Body of pancreas (tissue), 4 donors: Measurements from ENCODE around the gene DCTN1. TPM values are rescaled to one million over a fixed set of nuclear protein-coding genes. Genes with fewer than 3 reads are reported as not detected.

Experiments
- ATAC-seq: fragments of 150-250 bp; one replicate; pipeline ENCODE4 v1.9.1; 2016
- DNase-seq, 4 donors: peaks; one replicate each; pipeline ENCODE4 v3.0.0-alpha.2; 2019
- H3K27ac ChIP-seq, 4 donors: fragments of 200-600 bp; sonication (generic); 1 replicate in 3 of 4; 2 replicates in 1 of 4; pipeline versions ENCODE4 v1.5.1 to v1.6.1; 2016 to 2019; ENCODE audit warnings: mild to moderate bottlenecking in 1 of 4, mixed read lengths in 1 of 4, moderate library complexity in 1 of 4
- H3K27me3 ChIP-seq, 2 donors: fragments of 200-600 bp; sonication (generic); one replicate each; pipeline ENCODE4 v1.6.0; 2016; ENCODE audit warnings: mild to moderate bottlenecking in 1 of 2
- H3K36me3 ChIP-seq, 2 donors: fragments of 200-600 bp; sonication (generic); replicated peaks in 1 of 2; 2 replicates each; pipeline ENCODE4 v1.5.1; 2016; ENCODE audit warnings: low read depth in 2 of 2; ENCODE audit not compliant: insufficient read depth in 1 of 2
- H3K4me1 ChIP-seq: fragments of 200-600 bp; sonication (generic); one replicate; pipeline ENCODE4 v1.6.0; 2016
- H3K4me3 ChIP-seq, 2 donors: fragments of 200-600 bp; sonication (generic); 1 replicate in 1 of 2; 2 replicates in 1 of 2; pipeline ENCODE4 v1.5.1; 2016 to 2019
- H3K9me3 ChIP-seq, 3 donors: fragments of 200-600 bp; sonication (generic); 1 replicate in 2 of 3; 2 replicates in 1 of 3; pipeline ENCODE4 v1.5.1; 2016
- POLR2A ChIP-seq, 3 donors: fragments of 450-650 bp; IDR thresholded peaks; one replicate each; pipeline ENCODE4 v1.6.1; 2016; ENCODE audit warnings: antibody characterized with exemption in 3 of 3, mild to moderate bottlenecking in 2 of 3
- WGBS, 2 donors: methylation state at CpG; one replicate each; pipeline ENCODE4 v1.1.5; 2017; 5-methylcytosine and 5-hydroxymethylcytosine counted together
- intact Hi-C: fragments of 100-400 bp; cut with DNase I; formaldehyde crosslinking; loops from one replicate; pipeline ENCODE4 v1.15.1; 2023
- total RNA-seq, 2 donors: library from RNA; depleted of rRNA; stranded (reverse); fragments of >200 nt; gene quantifications; one replicate each; pipeline ENCODE4 v1.1.0, GENCODE V29; 2016
- TF ChIP-seq, protein P1 (sequence below), 7 experiments: fragments of 450-650 bp in 4 of 7; fragments of 200-600 bp in 3 of 7; sonication (generic) in 3 of 7; IDR thresholded peaks; one replicate each; pipeline ENCODE4 v1.5.1; 2016 to 2019; ENCODE audit warnings: antibody characterized with exemption in 7 of 7

The DCTN1 gene
- total RNA-seq, 2 donors from 2014 or later = 71.3 to 82.4 TPM

DNA sequence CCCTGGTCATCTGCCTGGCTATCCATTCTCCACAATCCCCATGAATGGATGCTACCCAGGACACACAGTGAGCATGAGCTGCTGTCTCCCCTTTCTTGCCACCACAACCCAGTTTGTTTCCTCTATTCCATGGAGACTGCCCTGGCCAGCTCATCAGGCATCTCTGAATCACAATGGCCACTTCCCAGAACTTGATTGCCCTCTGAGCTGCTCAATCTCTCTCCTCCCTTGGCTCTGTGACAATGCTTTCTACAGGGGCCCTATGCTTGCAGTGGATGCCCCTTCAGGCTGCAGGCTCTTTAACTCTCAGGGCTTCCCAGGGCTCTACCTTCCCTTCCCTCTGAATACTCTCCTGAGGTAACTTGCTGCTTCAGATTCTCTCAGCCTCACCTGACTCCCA is 22.5 kb downstream of the DCTN1 start:
- no peak for ATAC-seq
- Histone ChIP-seq H3K4me1 (no peaks in the 10 kb centered on the region), H3K36me3 (peaks cover 8 to 13% of the 10 kb centered on the region in 2 donors), H3K4me3 (no peak overlapping the region), H3K27ac (no peak overlapping the region), H3K27me3 (no peaks in the 10 kb centered on the region), H3K9me3 (no peaks in the 10 kb centered on the region)
- no peak for DNase-seq
- intact Hi-C loops = no loop called here
- TF ChIP-seq, protein P1, sequence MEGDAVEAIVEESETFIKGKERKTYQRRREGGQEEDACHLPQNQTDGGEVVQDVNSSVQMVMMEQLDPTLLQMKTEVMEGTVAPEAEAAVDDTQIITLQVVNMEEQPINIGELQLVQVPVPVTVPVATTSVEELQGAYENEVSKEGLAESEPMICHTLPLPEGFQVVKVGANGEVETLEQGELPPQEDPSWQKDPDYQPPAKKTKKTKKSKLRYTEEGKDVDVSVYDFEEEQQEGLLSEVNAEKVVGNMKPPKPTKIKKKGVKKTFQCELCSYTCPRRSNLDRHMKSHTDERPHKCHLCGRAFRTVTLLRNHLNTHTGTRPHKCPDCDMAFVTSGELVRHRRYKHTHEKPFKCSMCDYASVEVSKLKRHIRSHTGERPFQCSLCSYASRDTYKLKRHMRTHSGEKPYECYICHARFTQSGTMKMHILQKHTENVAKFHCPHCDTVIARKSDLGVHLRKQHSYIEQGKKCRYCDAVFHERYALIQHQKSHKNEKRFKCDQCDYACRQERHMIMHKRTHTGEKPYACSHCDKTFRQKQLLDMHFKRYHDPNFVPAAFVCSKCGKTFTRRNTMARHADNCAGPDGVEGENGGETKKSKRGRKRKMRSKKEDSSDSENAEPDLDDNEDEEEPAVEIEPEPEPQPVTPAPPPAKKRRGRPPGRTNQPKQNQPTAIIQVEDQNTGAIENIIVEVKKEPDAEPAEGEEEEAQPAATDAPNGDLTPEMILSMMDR (IDR thresholded peaks at IDR 0.05) = no peak
- no peak for TF ChIP-seq POLR2A (IDR thresholded peaks at IDR 0.05)

DNA sequence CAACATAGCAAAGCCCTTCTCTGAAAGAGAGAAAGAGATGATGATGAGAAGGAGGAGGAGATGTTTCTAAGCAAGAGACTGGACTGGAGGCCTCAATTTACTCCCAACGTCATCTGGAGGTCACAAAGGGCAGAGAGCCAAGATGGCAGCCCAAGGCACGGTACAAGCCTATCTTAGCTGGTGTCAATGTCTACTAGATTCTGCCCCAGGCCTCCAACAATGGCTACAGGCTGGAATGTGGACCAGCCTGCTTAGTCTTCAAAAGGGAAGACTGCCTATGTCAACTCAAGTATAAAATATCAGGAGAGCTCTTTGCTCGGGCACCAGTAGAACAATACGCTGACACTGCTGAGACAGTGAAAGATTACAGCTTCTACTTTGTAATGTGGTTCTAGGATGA is 30.2 kb downstream of the DCTN1 start:
- TF ChIP-seq, protein P1 (IDR thresholded peaks at IDR 0.05) = no peak
- no peak for TF ChIP-seq POLR2A (IDR thresholded peaks at IDR 0.05)
- no peak for DNase-seq
- no peaks in the 10 kb centered on the region for H3K4me1 ChIP-seq
- ATAC-seq = no peak
- WGBS, 2 donors = 81 to 83% methylated on average over 4 of the region's 4 CpGs
- no peaks in the 10 kb centered on the region for H3K36me3 ChIP-seq
- intact Hi-C loops = no loop called here
- H3K9me3 ChIP-seq = no peaks in the 10 kb centered on the region
- H3K27ac ChIP-seq = no peak overlapping the region
- H3K27me3 ChIP-seq = no peaks in the 10 kb centered on the region
- no peak overlapping the region for H3K4me3 ChIP-seq

GRCh38 chr2:74347742-74348141 is 32.4 kb downstream of the DCTN1 start:
- no peaks in the 10 kb centered on the region for H3K36me3 ChIP-seq

GRCh38 chr2:74347303-74347702 is 32.8 kb downstream of the DCTN1 start:
- H3K27me3 ChIP-seq = no peaks in the 10 kb centered on the region
- H3K4me3 ChIP-seq = no peak overlapping the region
- H3K9me3 ChIP-seq = no peaks in the 10 kb centered on the region
- no peaks in the 10 kb centered on the region for H3K36me3 ChIP-seq
- ATAC-seq = no peak
- H3K4me1 ChIP-seq = no peaks in the 10 kb centered on the region
- H3K27ac ChIP-seq = no peak overlapping the region
- 71 to 75% methylated on average over 1 of the region's 1 CpG for WGBS, 2 donors
- no peak for DNase-seq
- TF ChIP-seq, protein P1 (IDR thresholded peaks at IDR 0.05) = no peak
- TF ChIP-seq POLR2A (IDR thresholded peaks at IDR 0.05) = no peak
- intact Hi-C loops = no loop called here

More at GRCh38 chr2:74347742-74348141, 32.4 kb downstream of the DCTN1 start:
- no peak for ATAC-seq
- Histone ChIP-seq H3K4me1 (no peaks in the 10 kb centered on the region), H3K4me3 (no peak overlapping the region), H3K9me3 (no peaks in the 10 kb centered on the region), H3K27ac (no peak overlapping the region), H3K27me3 (no peaks in the 10 kb centered on the region)
- DNase-seq = no peak
- 90 to 93% methylated on average over 3 of the region's 3 CpGs for WGBS, 2 donors
- TF ChIP-seq, protein P1 (IDR thresholded peaks at IDR 0.05) = no peak
- no peak for TF ChIP-seq POLR2A (IDR thresholded peaks at IDR 0.05)
- intact Hi-C loops = no loop called here

- H3K36me3 ChIP-seq = no peaks in the 10 kb centered on the region
- DNase-seq = no peak
- 72 to 80% methylated on average over 8 of the region's 8 CpGs for WGBS, 2 donors
- TF ChIP-seq, protein P1 (IDR thresholded peaks at IDR 0.05) = no peak
- no peak for TF ChIP-seq POLR2A (IDR thresholded peaks at IDR 0.05)
- no peaks in the 10 kb centered on the region for H3K4me1 ChIP-seq
- H3K9me3 ChIP-seq = no peaks in the 10 kb centered on the region
- no peak for ATAC-seq
- H3K27me3 ChIP-seq = no peaks in the 10 kb centered on the region
- no peak overlapping the region for H3K4me3 ChIP-seq
- intact Hi-C loops = no loop called here
- H3K27ac ChIP-seq = no peak overlapping the region
Observed at GRCh38 chr2:74345272-74345943, 34.7 kb downstream of the DCTN1 start.
